GM12878 (cell line): ENCODE data around the gene TAS1R2. TPM values are rescaled to one million over a fixed set of nuclear protein-coding genes. Genes with fewer than 3 reads are reported as not detected.

ENCODE experiments used
- ATAC-seq: fragments of 200-7000 bp; cut with Tn5 transposase; 3 replicates; pipeline ENCODE4 v1.9.1; 2020; ENCODE audit warnings: mild to moderate bottlenecking, moderate library complexity
- BruUV-seq: library from RNA; stranded (reverse); fragments of 400-500 nt; replicated peaks from 2 replicates; lab custom pipeline; 2021; lab: Mats Ljungman, UMichigan
- CTCF ChIA-PET: fragments of 300-600 bp; sonication (Branson Sonifier 250); formaldehyde crosslinking; extraction: SDS; loops from one replicate; lab custom pipeline; 2021; ENCODE audit warnings: inconsistent platforms; lab: Yijun Ruan, JAX
- POLR2A ChIA-PET: fragments of 350-600 bp; formaldehyde crosslinking; extraction: SDS; loops from one replicate; lab custom pipeline; 2021; ENCODE audit warnings: inconsistent platforms; lab: Charles Lee
- RAD21 ChIA-PET: fragments of 300-600 bp; sonication (Branson Sonifier 250); formaldehyde crosslinking; loops from one replicate; lab custom pipeline; 2023; ENCODE audit warnings: antibody characterized with exemption; ENCODE audit not compliant: unreplicated experiment; lab: Charles Lee
- SMC1A ChIA-PET: fragments of 300-600 bp; sonication (Branson Sonifier 250); formaldehyde crosslinking; loops from one replicate; lab custom pipeline; 2023; ENCODE audit not compliant: unreplicated experiment, uncharacterized antibody; lab: Charles Lee
- DNase-seq: peaks from one replicate; pipeline ENCODE4 v3.0.0-alpha.2; 2011; ENCODE audit warnings: low read depth, low spot score
- FAIRE-seq: peaks from 3 replicates; lab custom pipeline; 2011; peaks lifted over from hg19 to GRCh38; lab: Jason Lieb, UNC
- H2AFZ ChIP-seq: 2 replicates; pipeline ENCODE4 v1.6.0; 2011; ENCODE audit warnings: low read depth, low read length, control low read depth; ENCODE audit not compliant: control insufficient read depth
- H3K27ac ChIP-seq: 2 replicates; pipeline ENCODE4 v1.5.1; 2011; ENCODE audit warnings: control low read depth; ENCODE audit not compliant: control insufficient read depth, insufficient read depth
- H3K27me3 ChIP-seq, 2 experiments: replicated peaks in 1 of 2; 2 replicates each; pipeline versions ENCODE4 v1.6.0 to v1.6.1; 2011; ENCODE audit warnings: low read length in 1 of 2; ENCODE audit not compliant: control insufficient read depth in 2 of 2, insufficient read depth in 2 of 2
- H3K36me3 ChIP-seq, 2 experiments: 2 replicates each; pipeline ENCODE4 v1.5.1; 2011; ENCODE audit warnings: low read length in 1 of 2; ENCODE audit not compliant: control insufficient read depth in 2 of 2, insufficient read depth in 2 of 2
- H3K4me1 ChIP-seq: 2 replicates; pipeline ENCODE4 v1.6.1; 2011; ENCODE audit warnings: mild to moderate bottlenecking, low read length, moderate library complexity, mixed read lengths; ENCODE audit not compliant: control insufficient read depth, insufficient read depth
- H3K4me2 ChIP-seq: 2 replicates; pipeline ENCODE4 v1.6.0; 2011; ENCODE audit warnings: control low read depth; ENCODE audit not compliant: control insufficient read depth, insufficient read depth
- H3K4me3 ChIP-seq: fragments of 200-600 bp; sonication (generic); 2 replicates; pipeline ENCODE4 v1.5.1; 2016
- H3K79me2 ChIP-seq: 2 replicates; pipeline ENCODE4 v1.6.0; 2011; ENCODE audit warnings: low read length; ENCODE audit not compliant: control insufficient read depth, insufficient read depth
- H3K9ac ChIP-seq: 2 replicates; pipeline ENCODE4 v1.8.0; 2011; ENCODE audit warnings: low read length, control low read depth, mixed read lengths; ENCODE audit not compliant: control insufficient read depth, insufficient read depth
- H3K9me3 ChIP-seq: replicated peaks from 3 replicates; pipeline ENCODE4 v1.5.1; 2011; ENCODE audit warnings: mild to moderate bottlenecking, low read length; ENCODE audit not compliant: control insufficient read depth, insufficient read depth
- H4K20me1 ChIP-seq: 2 replicates; pipeline ENCODE4 v1.6.0; 2011; ENCODE audit not compliant: control insufficient read depth, insufficient read depth
- BHLHE40 ChIP-seq, 2 experiments: fragments of 450-650 bp in 1 of 2; IDR thresholded peaks; 2 replicates each; pipeline ENCODE4 v1.6.1; 2011 to 2017; ENCODE audit warnings: low read depth in 2 of 2, borderline replicate concordance in 1 of 2, improper control_type of control experiment in 1 of 2, low read length in 1 of 2, mild to moderate bottlenecking in 1 of 2
- CBX5 ChIP-seq: sonication (generic); IDR thresholded peaks from 2 replicates; pipeline ENCODE4 v1.6.1; 2016; ENCODE audit warnings: low read depth, moderate library complexity, mild to moderate bottlenecking, inconsistent platforms
- CEBPZ ChIP-seq: fragments of 150-350 bp; IDR thresholded peaks from 2 replicates; pipeline ENCODE4 v1.6.1; 2016; ENCODE audit warnings: low read depth, low read length
- EP300 ChIP-seq, 2 experiments: fragments of 150-350 bp in 1 of 2; IDR thresholded peaks; 2 replicates each; pipeline ENCODE4 v1.6.1; 2011 to 2012; ENCODE audit warnings: low read depth in 2 of 2, low read length in 2 of 2, borderline replicate concordance in 1 of 2, improper control_type of control experiment in 1 of 2, inconsistent platforms in 1 of 2; ENCODE audit not compliant: control insufficient read depth in 1 of 2
- ESRRA ChIP-seq: IDR thresholded peaks from 2 replicates; pipeline ENCODE4 v1.6.1; 2012; ENCODE audit warnings: mild to moderate bottlenecking, low read length, improper control_type of control experiment
- POLR2AphosphoS5 ChIP-seq: IDR thresholded peaks from 2 replicates; pipeline ENCODE4 v1.6.1; 2011; ENCODE audit warnings: mild to moderate bottlenecking, low read length, inconsistent platforms
- SUZ12 ChIP-seq: fragments of 200-600 bp; sonication (generic); IDR thresholded peaks from one replicate; pipeline ENCODE4 v1.6.1; 2018; ENCODE audit warnings: antibody characterized with exemption, mild to moderate bottlenecking; ENCODE audit not compliant: unreplicated experiment
- TCF3 ChIP-seq: IDR thresholded peaks from 2 replicates; pipeline ENCODE4 v1.6.1; 2012; ENCODE audit warnings: low read depth, mild to moderate bottlenecking, low read length, borderline replicate concordance; ENCODE audit not compliant: insufficient read depth
- ZNF24 ChIP-seq: fragments of 450-650 bp; IDR thresholded peaks from 2 replicates; pipeline ENCODE4 v1.6.1; 2017; ENCODE audit warnings: antibody characterized with exemption, mild to moderate bottlenecking
- WGBS: methylation state at CpG from one replicate; pipeline ENCODE4 v1.1.6; 2016; ENCODE audit warnings: low lambda C conversion rate; ENCODE audit not compliant: insufficient replicate concordance, insufficient coverage; ENCODE audit errors: missing lambda C conversion rate; 5-methylcytosine and 5-hydroxymethylcytosine counted together
- in situ Hi-C: fragments of 300-500 bp; cut with MboI; formaldehyde crosslinking; loops from 9 replicates; pipeline ENCODE4 v1.14.3; 2018; ENCODE audit warnings: mixed read lengths
- intact Hi-C: fragments of 100-400 bp; cut with micrococcal nuclease; formaldehyde crosslinking; loops from one replicate; pipeline ENCODE4 v1.14.2; 2022; ENCODE audit not compliant: unreplicated experiment
- polyA plus RNA-seq, 11 experiments: library from polyadenylated mRNA; depleted of rRNA in 4 of 11; unstranded in 6 of 11; stranded (reverse) in 5 of 11; fragments of >200 nt; fragmentation: Nextera tagmentation in 4 of 11; fragmentation: Illumina TruSeq in 1 of 11; extraction: Ambion mirVana in 4 of 11; extraction: Trizol in 1 of 11; gene quantifications; 1 replicate in 1 of 11; 2 replicates in 10 of 11; pipeline versions ENCODE4 v1.2.1 to v1.2.3, GENCODE V29; 2011 to 2016; ENCODE audit warnings: inconsistent platforms in 2 of 11, missing spikeins in 2 of 11, low read depth in 1 of 11
- total RNA-seq, 4 experiments: library from RNA; depleted of rRNA in 3 of 4; stranded (reverse); fragments of >200 nt in 3 of 4; fragmentation: Illumina TruSeq in 1 of 4; extraction: Trizol in 1 of 4; gene quantifications; 2 replicates each; pipeline versions ENCODE4 v1.2.1 to v1.2.3, GENCODE V29; 2013 to 2021
- TF ChIP-seq, protein P1 (sequence below): IDR thresholded peaks from 2 replicates; pipeline ENCODE4 v1.6.1; 2011; ENCODE audit warnings: borderline replicate concordance, low read depth, mild to moderate bottlenecking, moderate library complexity, low read length; ENCODE audit not compliant: insufficient read depth, poor library complexity, severe bottlenecking
- TF ChIP-seq, protein P2 (sequence below): fragments of 450-650 bp; IDR thresholded peaks from 2 replicates; pipeline ENCODE4 v1.6.1; 2018; ENCODE audit warnings: mild to moderate bottlenecking, low read depth, moderate library complexity; ENCODE audit not compliant: partially characterized antibody

Gene TAS1R2
- total and polyA plus RNA-seq, 10 of the 15 experiments (the other 5 are each of a cell fraction or from before 2014, with no cell fraction given), result not detected

- TF ChIP-seq CEBPZ, result no peak
- no peak for TF ChIP-seq TCF3
- TF ChIP-seq, all 136 proteins: peak for 0
Measured at GRCh38 chr1:18794051-18794450, 65.4 kb downstream of the TAS1R2 start (continued).

GRCh38 chr1:18793164-18793563 is 66.3 kb downstream of the TAS1R2 start:
- Histone ChIP-seq H3K36me3 (no peaks in the 10 kb centered on the region), H3K27me3 (peaks cover 0 to 4% of the 10 kb centered on the region in 2 experiments; a peak in 2 of 4 replicates), H4K20me1 (no peaks in the 10 kb centered on the region), H2AFZ (no peak overlapping the region), H3K79me2 (no peaks in the 10 kb centered on the region), H3K9me3 (no peaks in the 10 kb centered on the region), H3K27ac (no peak overlapping the region), H3K4me3 (no peak overlapping the region), H3K9ac (no peak overlapping the region), H3K4me2 (no peak overlapping the region), H3K4me1 (no peaks in the 10 kb centered on the region)
- ChIA-PET RAD21 (no interaction called here), CTCF (interaction anchor here (0.6 kb wide), 1 partner anchor 567 kb away, joined by 3 read pairs; no protein-coding TSS in a partner anchor), POLR2A (no interaction called here), SMC1A (no interaction called here)
- in situ Hi-C loops, result no loop called here
- TF ChIP-seq SUZ12 (no peak), CBX5 (no peak), EP300 (IDR thresholded peaks at IDR 0.05; ENCODE audit: borderline replicate concordance in 1 of 2, control insufficient read depth in 1 of 2, low read depth in 2 of 2, low read length in 2 of 2) (no peak), ZNF24 (no peak), ESRRA (no peak), BHLHE40 (IDR thresholded peaks at IDR 0.05; ENCODE audit: borderline replicate concordance in 1 of 2, low read depth in 2 of 2, low read length in 1 of 2) (no peak), POLR2AphosphoS5 (no peak)
- TF ChIP-seq, protein P1, sequence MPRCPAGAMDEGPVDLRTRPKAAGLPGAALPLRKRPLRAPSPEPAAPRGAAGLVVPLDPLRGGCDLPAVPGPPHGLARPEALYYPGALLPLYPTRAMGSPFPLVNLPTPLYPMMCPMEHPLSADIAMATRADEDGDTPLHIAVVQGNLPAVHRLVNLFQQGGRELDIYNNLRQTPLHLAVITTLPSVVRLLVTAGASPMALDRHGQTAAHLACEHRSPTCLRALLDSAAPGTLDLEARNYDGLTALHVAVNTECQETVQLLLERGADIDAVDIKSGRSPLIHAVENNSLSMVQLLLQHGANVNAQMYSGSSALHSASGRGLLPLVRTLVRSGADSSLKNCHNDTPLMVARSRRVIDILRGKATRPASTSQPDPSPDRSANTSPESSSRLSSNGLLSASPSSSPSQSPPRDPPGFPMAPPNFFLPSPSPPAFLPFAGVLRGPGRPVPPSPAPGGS, result no peak
- TF ChIP-seq, protein P2, sequence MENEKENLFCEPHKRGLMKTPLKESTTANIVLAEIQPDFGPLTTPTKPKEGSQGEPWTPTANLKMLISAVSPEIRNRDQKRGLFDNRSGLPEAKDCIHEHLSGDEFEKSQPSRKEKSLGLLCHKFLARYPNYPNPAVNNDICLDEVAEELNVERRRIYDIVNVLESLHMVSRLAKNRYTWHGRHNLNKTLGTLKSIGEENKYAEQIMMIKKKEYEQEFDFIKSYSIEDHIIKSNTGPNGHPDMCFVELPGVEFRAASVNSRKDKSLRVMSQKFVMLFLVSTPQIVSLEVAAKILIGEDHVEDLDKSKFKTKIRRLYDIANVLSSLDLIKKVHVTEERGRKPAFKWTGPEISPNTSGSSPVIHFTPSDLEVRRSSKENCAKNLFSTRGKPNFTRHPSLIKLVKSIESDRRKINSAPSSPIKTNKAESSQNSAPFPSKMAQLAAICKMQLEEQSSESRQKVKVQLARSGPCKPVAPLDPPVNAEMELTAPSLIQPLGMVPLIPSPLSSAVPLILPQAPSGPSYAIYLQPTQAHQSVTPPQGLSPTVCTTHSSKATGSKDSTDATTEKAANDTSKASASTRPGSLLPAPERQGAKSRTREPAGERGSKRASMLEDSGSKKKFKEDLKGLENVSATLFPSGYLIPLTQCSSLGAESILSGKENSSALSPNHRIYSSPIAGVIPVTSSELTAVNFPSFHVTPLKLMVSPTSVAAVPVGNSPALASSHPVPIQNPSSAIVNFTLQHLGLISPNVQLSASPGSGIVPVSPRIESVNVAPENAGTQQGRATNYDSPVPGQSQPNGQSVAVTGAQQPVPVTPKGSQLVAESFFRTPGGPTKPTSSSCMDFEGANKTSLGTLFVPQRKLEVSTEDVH, result no peak
- FAIRE-seq (no peak), DNase-seq (no peak), ATAC-seq (no peak)
- WGBS, result 30% methylated on average over 10 of the region's 10 CpGs
- intact Hi-C loops, result no loop called here
- no TSS peak for BruUV-seq
